NB4 (cell line): ENCODE measurements around the gene LYRM7.

Experiments used
- MAX ChIP-seq: IDR thresholded peaks from 2 replicates; pipeline ENCODE4 v1.6.1; 2011; ENCODE audit warnings: low read depth, low read length
- MYC ChIP-seq: IDR thresholded peaks from 2 replicates; pipeline ENCODE4 v1.6.1; 2011; ENCODE audit warnings: low read depth, low read length
- TF ChIP-seq, protein P1 (sequence below): IDR thresholded peaks from one replicate; pipeline ENCODE4 v1.5.1; 2012; ENCODE audit warnings: low read depth, low read length

- TF ChIP-seq MYC, result no peak
- TF ChIP-seq, protein P1, sequence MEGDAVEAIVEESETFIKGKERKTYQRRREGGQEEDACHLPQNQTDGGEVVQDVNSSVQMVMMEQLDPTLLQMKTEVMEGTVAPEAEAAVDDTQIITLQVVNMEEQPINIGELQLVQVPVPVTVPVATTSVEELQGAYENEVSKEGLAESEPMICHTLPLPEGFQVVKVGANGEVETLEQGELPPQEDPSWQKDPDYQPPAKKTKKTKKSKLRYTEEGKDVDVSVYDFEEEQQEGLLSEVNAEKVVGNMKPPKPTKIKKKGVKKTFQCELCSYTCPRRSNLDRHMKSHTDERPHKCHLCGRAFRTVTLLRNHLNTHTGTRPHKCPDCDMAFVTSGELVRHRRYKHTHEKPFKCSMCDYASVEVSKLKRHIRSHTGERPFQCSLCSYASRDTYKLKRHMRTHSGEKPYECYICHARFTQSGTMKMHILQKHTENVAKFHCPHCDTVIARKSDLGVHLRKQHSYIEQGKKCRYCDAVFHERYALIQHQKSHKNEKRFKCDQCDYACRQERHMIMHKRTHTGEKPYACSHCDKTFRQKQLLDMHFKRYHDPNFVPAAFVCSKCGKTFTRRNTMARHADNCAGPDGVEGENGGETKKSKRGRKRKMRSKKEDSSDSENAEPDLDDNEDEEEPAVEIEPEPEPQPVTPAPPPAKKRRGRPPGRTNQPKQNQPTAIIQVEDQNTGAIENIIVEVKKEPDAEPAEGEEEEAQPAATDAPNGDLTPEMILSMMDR, result no peak
- TF ChIP-seq MAX, result no peak
These were observed 3.1 kb upstream of the LYRM7 start for GRCh38 chr5:131167615-131168014.
